ENCODE measurements around the gene LEP.

DNA sequence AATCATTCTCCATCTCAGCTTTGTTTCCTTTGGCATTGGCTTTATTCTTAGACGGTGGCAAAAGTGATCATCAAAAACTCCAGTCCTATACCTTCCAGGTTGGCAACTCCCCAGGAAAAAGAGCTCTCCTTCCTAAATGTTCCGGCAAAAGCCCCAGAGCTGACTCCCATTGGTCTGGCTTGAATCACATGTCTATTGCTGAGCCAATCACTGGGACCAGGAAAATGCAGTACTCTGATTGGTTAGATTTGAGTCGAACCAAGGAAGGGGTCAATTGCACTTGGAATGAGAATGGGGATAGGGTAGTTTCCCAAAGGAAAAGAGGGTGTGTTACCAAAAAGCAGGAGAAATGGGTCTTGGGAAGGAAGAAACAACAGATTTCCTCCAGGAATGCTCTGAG, 22.3 kb downstream of the LEP start:
- no peak for TF ChIP-seq POLR2A (IDR thresholded peaks at IDR 0.05)
- TF ChIP-seq, protein P1, sequence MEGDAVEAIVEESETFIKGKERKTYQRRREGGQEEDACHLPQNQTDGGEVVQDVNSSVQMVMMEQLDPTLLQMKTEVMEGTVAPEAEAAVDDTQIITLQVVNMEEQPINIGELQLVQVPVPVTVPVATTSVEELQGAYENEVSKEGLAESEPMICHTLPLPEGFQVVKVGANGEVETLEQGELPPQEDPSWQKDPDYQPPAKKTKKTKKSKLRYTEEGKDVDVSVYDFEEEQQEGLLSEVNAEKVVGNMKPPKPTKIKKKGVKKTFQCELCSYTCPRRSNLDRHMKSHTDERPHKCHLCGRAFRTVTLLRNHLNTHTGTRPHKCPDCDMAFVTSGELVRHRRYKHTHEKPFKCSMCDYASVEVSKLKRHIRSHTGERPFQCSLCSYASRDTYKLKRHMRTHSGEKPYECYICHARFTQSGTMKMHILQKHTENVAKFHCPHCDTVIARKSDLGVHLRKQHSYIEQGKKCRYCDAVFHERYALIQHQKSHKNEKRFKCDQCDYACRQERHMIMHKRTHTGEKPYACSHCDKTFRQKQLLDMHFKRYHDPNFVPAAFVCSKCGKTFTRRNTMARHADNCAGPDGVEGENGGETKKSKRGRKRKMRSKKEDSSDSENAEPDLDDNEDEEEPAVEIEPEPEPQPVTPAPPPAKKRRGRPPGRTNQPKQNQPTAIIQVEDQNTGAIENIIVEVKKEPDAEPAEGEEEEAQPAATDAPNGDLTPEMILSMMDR (IDR thresholded peaks at IDR 0.05) = no peak

Data from Peyer's patch (tissue), 4 donors.